Measurements from ENCODE around the gene RAB11A. TPM values are rescaled to one million over a fixed set of nuclear protein-coding genes. Genes with fewer than 3 reads are reported as not detected.

Gene RAB11A
- total and polyA plus RNA-seq, 12 donors: 45.7 to 705 (median 348) TPM

DNA sequence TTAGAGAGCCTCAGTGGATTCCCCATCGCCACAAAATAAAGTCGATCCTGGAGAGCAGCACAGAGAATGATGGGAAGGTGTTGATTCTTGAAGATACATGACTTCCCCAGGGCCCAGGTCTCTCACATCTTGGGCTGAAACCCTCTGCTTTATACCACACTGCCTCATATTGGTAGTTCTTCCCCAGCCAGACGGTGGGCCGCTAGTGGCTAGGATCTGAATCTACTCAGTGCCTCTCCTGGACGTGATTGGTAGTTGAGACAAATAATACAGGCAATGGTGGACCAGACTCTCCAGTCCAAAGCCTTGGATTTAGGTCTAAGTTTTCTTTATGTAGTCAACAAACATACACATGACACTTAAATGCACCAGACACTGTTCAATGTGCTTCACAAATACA is 49.7 kb downstream of the RAB11A start:
- intact Hi-C loops (cut with DNase I): no loop called here
- no peaks in the 10 kb centered on the region for H3K27me3 ChIP-seq
- H3K36me3 ChIP-seq (replicated peaks in 1 of 2): no peaks in the 10 kb centered on the region
- peaks cover 0 to 17% of the 10 kb centered on the region in 2 donors for H3K4me1 ChIP-seq (replicated peaks in 1 of 2)
- no peaks in the 10 kb centered on the region for H3K9me3 ChIP-seq (replicated peaks in 1 of 3)
- H3K27ac ChIP-seq: no peak overlapping the region
- WGBS, 4 donors: 90 to 98% (median 94%) methylated on average over 3 to 5 of the region's 5 CpGs
- H3K4me3 ChIP-seq: no peak overlapping the region
- TF ChIP-seq CTCF (IDR thresholded peaks at IDR 0.05): no peak
- no peak for TF ChIP-seq POLR2A (IDR thresholded peaks at IDR 0.05)
- no peak for DNase-seq

GRCh38 chr15:65919353-65919752 is 50.1 kb downstream of the RAB11A start:
- intact Hi-C loops (cut with DNase I): no loop called here
- TF ChIP-seq CTCF (IDR thresholded peaks at IDR 0.05) (no peak), POLR2A (IDR thresholded peaks at IDR 0.05) (no peak)
- DNase-seq: no peak

GRCh38 chr15:65920121-65920520 is 50.8 kb downstream of the RAB11A start:
- Histone ChIP-seq H3K4me3 (no peak overlapping the region), H3K27me3 (no peaks in the 10 kb centered on the region), H3K9me3 (replicated peaks in 1 of 3) (no peaks in the 10 kb centered on the region), H3K4me1 (replicated peaks in 1 of 2) (peaks cover under 1 to 9% of the 10 kb centered on the region in 2 donors), H3K27ac (no peak overlapping the region), H3K36me3 (replicated peaks in 1 of 2) (no peaks in the 10 kb centered on the region)
- WGBS, 4 donors: 54 to 88% (median 65%) methylated on average over 1 of the region's 1 CpG
- TF ChIP-seq POLR2A (IDR thresholded peaks at IDR 0.05): no peak
- TF ChIP-seq CTCF (IDR thresholded peaks at IDR 0.05): no peak
- intact Hi-C loops (cut with DNase I): no loop called here
- no peak for DNase-seq

More at GRCh38 chr15:65919353-65919752, 50.1 kb downstream of the RAB11A start:
- Histone ChIP-seq H3K27me3 (no peaks in the 10 kb centered on the region), H3K27ac (no peak overlapping the region), H3K4me3 (no peak overlapping the region), H3K9me3 (replicated peaks in 1 of 3) (no peaks in the 10 kb centered on the region), H3K36me3 (replicated peaks in 1 of 2) (no peaks in the 10 kb centered on the region), H3K4me1 (replicated peaks in 1 of 2) (peaks cover 0 to 14% of the 10 kb centered on the region in 2 donors)
- 96 to 98% (median 96%) methylated on average over 9 of the region's 9 CpGs for WGBS, 4 donors

- Histone ChIP-seq H3K4me3 (no peak overlapping the region), H3K27ac (no peak overlapping the region), H3K4me1 (replicated peaks in 1 of 2) (peaks cover 5 to 9% of the 10 kb centered on the region in 2 donors), H3K36me3 (replicated peaks in 1 of 2) (no peaks in the 10 kb centered on the region), H3K27me3 (no peaks in the 10 kb centered on the region), H3K9me3 (replicated peaks in 1 of 3) (no peaks in the 10 kb centered on the region)
- intact Hi-C loops (cut with DNase I): no loop called here
- TF ChIP-seq POLR2A (IDR thresholded peaks at IDR 0.05) (no peak), CTCF (IDR thresholded peaks at IDR 0.05) (no peak)
- DNase-seq: no peak
- WGBS, 4 donors: 81 to 90% (median 87%) methylated on average over 4 of the region's 4 CpGs
These were observed 51.6 kb downstream of the RAB11A start for GRCh38 chr15:65920825-65921309.

Measured in adrenal gland (tissue), 12 donors.